ENCODE measurements around the gene GEMIN2. TPM values are rescaled to one million over a fixed set of nuclear protein-coding genes. Genes with fewer than 3 reads are reported as not detected.
"Not testable (repeated sequence)": the region's sequence is repeated elsewhere in the genome, so short reads cannot be mapped to it uniquely, and the experiment has no call there.

The GEMIN2 gene
- total RNA-seq, 2 experiments from 2014 or later, result 18.3 to 22.4 TPM

- ChIA-PET CTCF (interaction anchor here (0.9 to 1.1 kb wide), 2 partner anchors 7 to 16 kb away, joined by 3 to 4 read pairs; no protein-coding TSS in a partner anchor), POLR2A (interaction anchor here (1.9 kb wide), 1 partner anchor 70 kb away, joined by 9 read pairs; the partner anchor contains the start of gene TRAPPC6B)
- no peak overlapping the region for H3K27ac Mint-ChIP-seq
- no peak for DNase-seq
- H3K4me1 Mint-ChIP-seq, result peaks cover 50% of the 10 kb centered on the region
- H3K4me3 Mint-ChIP-seq, result no peak overlapping the region
- H3K9me3 Mint-ChIP-seq, result no peaks in the 10 kb centered on the region
- peaks cover 21% of the 10 kb centered on the region for H3K36me3 Mint-ChIP-seq (ENCODE audit: low read depth)
- no peaks in the 10 kb centered on the region for H3K27me3 Mint-ChIP-seq
These were observed 14.4 kb upstream of the GEMIN2 start for GRCh38 chr14:39099748-39100147.

- Mint-ChIP-seq H3K27ac (peak overlapping the region; percentile 80), H3K9me3 (no peaks in the 10 kb centered on the region), H3K27me3 (no peaks in the 10 kb centered on the region), H3K4me3 (peak overlapping the region; percentile 97), H3K36me3 (ENCODE audit: low read depth) (peaks cover 17% of the 10 kb centered on the region), H3K4me1 (peaks cover 48% of the 10 kb centered on the region)
- DNase-seq, result no peak
- ChIA-PET CTCF (interaction anchor here (0.8 to 2.6 kb wide), 7 partner anchors 10 to 330 kb away, joined by 3 to 8 read pairs (median 4); partner anchors contain the start of genes FBXO33, GEMIN2 and TRAPPC6B), POLR2A (interaction anchor here (1.0 to 6.4 kb wide), 17 partner anchors 11 to 330 kb away, joined by 3 to 58 read pairs (median 5); partner anchors contain the start of genes FBXO33, GEMIN2, PNN and TRAPPC6B)
These were observed 11.7 kb upstream of the GEMIN2 start for GRCh38 chr14:39102265-39102968.

GRCh38 chr14:39102969-39103957 is 10.9 kb upstream of the GEMIN2 start, which contains the start of gene SEC23A:
TSS of gene SEC23A (minus strand) at chr14:39103235. CDS start at chr14:39096118, 7,117 bp downstream.
- ChIA-PET POLR2A (interaction anchor here (0.8 to 6.4 kb wide), 15 partner anchors 10 to 329 kb away, joined by 3 to 58 read pairs (median 5); partner anchors contain the start of genes FBXO33, GEMIN2, PNN and TRAPPC6B), CTCF (interaction anchor here (0.5 to 2.6 kb wide), 9 partner anchors 9 to 329 kb away, joined by 3 to 8 read pairs (median 3); partner anchors contain the start of genes FBXO33, GEMIN2 and TRAPPC6B)
- H3K4me3 Mint-ChIP-seq, result peak within 1 kb of the TSS; percentile 97
- no peaks in the 10 kb centered on the region for H3K9me3 Mint-ChIP-seq
- H3K36me3 Mint-ChIP-seq (ENCODE audit: low read depth), result peaks cover 14% of the 10 kb centered on the region
- H3K27ac Mint-ChIP-seq, result peak within 1 kb of the TSS; percentile 91
- DNase-seq, result peak; percentile 88
- H3K4me1 Mint-ChIP-seq, result peaks cover 47% of the 10 kb centered on the region
- H3K27me3 Mint-ChIP-seq, result no peaks in the 10 kb centered on the region

GRCh38 chr14:39104078-39104801 is 9.9 kb upstream of the GEMIN2 start:
- Mint-ChIP-seq H3K36me3 (ENCODE audit: low read depth) (peaks cover 14% of the 10 kb centered on the region), H3K4me3 (peak overlapping the region; percentile 97), H3K27ac (peak overlapping the region; percentile 91), H3K4me1 (peaks cover 45% of the 10 kb centered on the region)
- H3K27me3 Mint-ChIP-seq, DNase-seq, H3K9me3 Mint-ChIP-seq: not testable (repeated sequence)
- ChIA-PET CTCF (interaction anchor here (0.5 to 2.6 kb wide), 8 partner anchors 8 to 322 kb away, joined by 3 to 8 read pairs (median 3); partner anchors contain the start of gene GEMIN2), POLR2A (interaction anchor here (0.8 to 6.4 kb wide), 10 partner anchors 9 to 328 kb away, joined by 3 to 58 read pairs (median 10); partner anchors contain the start of genes FBXO33, GEMIN2, PNN and TRAPPC6B)

- H3K9me3 Mint-ChIP-seq, result no peaks in the 10 kb centered on the region
- no peak overlapping the region for H3K27ac Mint-ChIP-seq
- DNase-seq, result no peak
- H3K4me3 Mint-ChIP-seq, result no peak overlapping the region
- peaks cover 4% of the 10 kb centered on the region for H3K36me3 Mint-ChIP-seq (ENCODE audit: low read depth)
- POLR2A ChIA-PET, result interaction anchor here (2.1 kb wide), 1 partner anchor 63 kb away, joined by 7 read pairs; the partner anchor contains the start of gene TRAPPC6B
- H3K4me1 Mint-ChIP-seq, result peaks cover 26% of the 10 kb centered on the region
- CTCF ChIA-PET, result interaction anchor here (0.7 to 2.4 kb wide), 6 partner anchors 8 to 324 kb away, joined by 3 to 9 read pairs (median 5); partner anchors contain the start of genes FBXO33 and TRAPPC6B
- H3K27me3 Mint-ChIP-seq, result no peaks in the 10 kb centered on the region
These were observed 6.5 kb upstream of the GEMIN2 start for GRCh38 chr14:39107591-39107996.

- ChIA-PET CTCF (interaction anchor here (0.6 kb wide), 1 partner anchor 93 kb away, joined by 3 read pairs; no protein-coding TSS in a partner anchor), POLR2A (interaction anchor here (0.7 to 2.1 kb wide), 2 partner anchors 62 to 66 kb away, joined by 3 to 7 read pairs; partner anchors contain the start of genes PNN and TRAPPC6B)
- no peak overlapping the region for H3K4me3 Mint-ChIP-seq
- DNase-seq, result no peak
- H3K27ac Mint-ChIP-seq, result no peak overlapping the region
- no peaks in the 10 kb centered on the region for H3K9me3 Mint-ChIP-seq
- peaks cover 28% of the 10 kb centered on the region for H3K4me1 Mint-ChIP-seq
- H3K27me3 Mint-ChIP-seq, result no peaks in the 10 kb centered on the region
- H3K36me3 Mint-ChIP-seq (ENCODE audit: low read depth), result no peaks in the 10 kb centered on the region
These were observed 5.3 kb upstream of the GEMIN2 start for GRCh38 chr14:39108791-39109190.

- Mint-ChIP-seq H3K27me3 (no peaks in the 10 kb centered on the region), H3K4me1 (peaks cover 28% of the 10 kb centered on the region), H3K4me3 (no peak overlapping the region), H3K9me3 (no peaks in the 10 kb centered on the region), H3K27ac (no peak overlapping the region), H3K36me3 (ENCODE audit: low read depth) (peaks cover 4% of the 10 kb centered on the region)
- no peak for DNase-seq
- ChIA-PET CTCF (no interaction called here), POLR2A (interaction anchor here (1.2 kb wide), 1 partner anchor 60 kb away, joined by 3 read pairs; the partner anchor contains the start of gene TRAPPC6B)
These were observed 4.0 kb upstream of the GEMIN2 start for GRCh38 chr14:39109893-39110715.

- CTCF ChIA-PET, result interaction anchor here (0.6 to 1.6 kb wide), 8 partner anchors 11 to 318 kb away, joined by 3 to 12 read pairs (median 5); partner anchors contain the start of genes FBXO33, SEC23A and TRAPPC6B
- H3K9me3 Mint-ChIP-seq, result no peaks in the 10 kb centered on the region
- H3K27ac Mint-ChIP-seq, result peak overlapping the region; percentile 93
- DNase-seq, result no peak
- POLR2A ChIA-PET, result interaction anchor here (0.6 to 3.4 kb wide), 13 partner anchors 9 to 317 kb away, joined by 3 to 58 read pairs (median 9); partner anchors contain the start of genes FBXO33, PNN, SEC23A and TRAPPC6B
- peaks cover 22% of the 10 kb centered on the region for H3K36me3 Mint-ChIP-seq (ENCODE audit: low read depth)
- H3K27me3 Mint-ChIP-seq, result no peaks in the 10 kb centered on the region
- peak overlapping the region; percentile 91 for H3K4me3 Mint-ChIP-seq
- peaks cover 38% of the 10 kb centered on the region for H3K4me1 Mint-ChIP-seq
These were observed 444 bp upstream of the GEMIN2 start for GRCh38 chr14:39113685-39114072.

- CTCF ChIA-PET, result no interaction called here
- Mint-ChIP-seq H3K27me3 (no peaks in the 10 kb centered on the region), H3K9me3 (no peaks in the 10 kb centered on the region), H3K36me3 (ENCODE audit: low read depth) (peaks cover 46% of the 10 kb centered on the region), H3K27ac (no peak overlapping the region), H3K4me3 (no peak overlapping the region), H3K4me1 (peaks cover 5% of the 10 kb centered on the region)
- POLR2A ChIA-PET, result interaction anchor here (1.0 kb wide), 2 partner anchors 9 to 48 kb away, joined by 3 read pairs; partner anchors contain the start of genes GEMIN2 and TRAPPC6B
- DNase-seq, result no peak
These were observed 8.4 kb downstream of the GEMIN2 start for GRCh38 chr14:39122330-39123138.

GRCh38 chr14:39137835-39138234 is 23.7 kb downstream of the GEMIN2 start:
- H3K9me3 Mint-ChIP-seq, DNase-seq, H3K27me3 Mint-ChIP-seq, H3K4me1 Mint-ChIP-seq, H3K27ac Mint-ChIP-seq, CTCF ChIA-PET, H3K4me3 Mint-ChIP-seq: not testable (repeated sequence)
- H3K36me3 Mint-ChIP-seq (ENCODE audit: low read depth), result peaks cover 73% of the 10 kb centered on the region
- POLR2A ChIA-PET, result interaction anchor here (0.9 to 3.3 kb wide), 2 partner anchors 14 to 32 kb away, joined by 3 to 9 read pairs; partner anchors contain the start of gene TRAPPC6B

Measured in activated CD4-positive, alpha-beta memory T cell treated with anti-CD3 and anti-CD28 coated beads, Interleukin-2, amount 10 ng/mL, durations not matched to agents 7 days and 5 days (primary cell).